Measurements from ENCODE around the gene OPRL1.

The OPRL1 gene

DNA sequence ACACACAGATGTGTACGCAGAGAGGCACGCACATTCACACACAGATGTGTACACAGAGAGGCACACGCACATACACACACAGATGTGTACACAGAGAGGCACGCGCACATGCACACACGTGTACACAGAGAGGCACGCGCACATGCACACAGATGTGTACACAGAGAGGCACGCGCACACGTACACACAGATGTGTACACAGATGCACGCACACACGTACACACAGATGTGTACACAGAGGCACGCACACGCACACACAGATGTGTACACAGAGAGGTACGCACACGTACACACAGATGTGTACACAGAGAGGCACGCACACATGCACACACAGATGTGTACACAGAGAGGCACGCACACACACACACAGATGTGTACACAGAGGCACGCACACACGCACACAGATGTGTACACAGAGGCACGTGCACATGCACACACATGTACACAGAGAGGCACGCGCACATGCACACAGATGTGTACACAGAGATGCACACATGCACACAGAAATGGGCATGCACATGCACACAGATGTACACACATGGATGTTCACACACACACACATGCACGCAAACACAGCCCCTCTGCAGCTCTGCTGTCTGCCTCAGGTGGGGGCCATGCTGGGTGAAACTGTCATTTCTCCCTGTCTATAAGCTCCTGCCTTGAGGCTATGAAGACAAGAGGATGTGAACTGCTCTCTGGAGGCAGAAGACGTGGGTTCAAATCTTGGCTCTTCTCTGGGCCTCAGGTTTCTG, 70.1 kb downstream of the OPRL1 start:
- ChIA-PET CTCF (interaction anchor here (0.6 kb wide), 1 partner anchor 1947 kb away, joined by 3 read pairs; no protein-coding TSS in a partner anchor), POLR2A (ENCODE audit: low non-redundant PET) (no interaction called here)
- TF ChIP-seq CTCF (conservative IDR thresholded peaks at IDR 0.05; ENCODE audit: low read depth) = no peak
- no peak for DNase-seq (ENCODE audit: low spot score)
- no peak overlapping the region for H3K27ac ChIP-seq

Data from RWPE1 (cell line).